Ovary (tissue), 3 donors: Measurements from ENCODE around the gene ZNF32.

Experiments
- EP300 ChIP-seq: sonication (generic); formaldehyde crosslinking; IDR thresholded peaks from one replicate; pipeline ENCODE4 v1.6.1; 2017; ENCODE audit warnings: antibody characterized with exemption
- POLR2A ChIP-seq: fragments of 450-650 bp; IDR thresholded peaks from one replicate; pipeline ENCODE4 v1.6.1; 2017; ENCODE audit warnings: antibody characterized with exemption, mild to moderate bottlenecking, moderate library complexity
- TF ChIP-seq, protein P1 (sequence below), 3 donors: fragments of 450-650 bp in 2 of 3; fragments of 200-600 bp in 1 of 3; IDR thresholded peaks; one replicate each; pipeline versions ENCODE4 v1.5.1 to v1.8.0; 2016 to 2022; ENCODE audit warnings: antibody characterized with exemption in 3 of 3, mild to moderate bottlenecking in 1 of 3
- donor health status: DM: no; HTN: no; CAD: no.

DNA sequence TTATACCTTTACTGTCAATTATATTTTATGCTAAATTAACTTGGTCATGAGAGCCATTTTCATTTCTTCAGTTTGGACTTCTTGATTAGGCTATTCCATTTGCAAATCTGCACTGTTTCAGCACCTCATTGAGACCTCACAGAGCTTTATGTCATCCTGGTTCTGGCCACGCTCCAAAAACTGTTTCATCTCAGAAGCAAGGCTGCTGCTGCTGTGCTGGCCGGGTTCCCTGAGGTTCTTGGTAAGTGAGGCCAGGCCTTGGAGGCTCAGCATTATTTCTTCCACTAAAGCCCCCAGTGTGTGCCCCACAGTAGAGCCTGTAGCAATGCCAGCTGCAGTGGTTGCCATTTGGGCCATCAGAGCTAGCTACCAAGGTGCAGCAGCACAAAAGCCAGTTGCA is 50.2 kb downstream of the ZNF32 start:
- TF ChIP-seq, protein P1, sequence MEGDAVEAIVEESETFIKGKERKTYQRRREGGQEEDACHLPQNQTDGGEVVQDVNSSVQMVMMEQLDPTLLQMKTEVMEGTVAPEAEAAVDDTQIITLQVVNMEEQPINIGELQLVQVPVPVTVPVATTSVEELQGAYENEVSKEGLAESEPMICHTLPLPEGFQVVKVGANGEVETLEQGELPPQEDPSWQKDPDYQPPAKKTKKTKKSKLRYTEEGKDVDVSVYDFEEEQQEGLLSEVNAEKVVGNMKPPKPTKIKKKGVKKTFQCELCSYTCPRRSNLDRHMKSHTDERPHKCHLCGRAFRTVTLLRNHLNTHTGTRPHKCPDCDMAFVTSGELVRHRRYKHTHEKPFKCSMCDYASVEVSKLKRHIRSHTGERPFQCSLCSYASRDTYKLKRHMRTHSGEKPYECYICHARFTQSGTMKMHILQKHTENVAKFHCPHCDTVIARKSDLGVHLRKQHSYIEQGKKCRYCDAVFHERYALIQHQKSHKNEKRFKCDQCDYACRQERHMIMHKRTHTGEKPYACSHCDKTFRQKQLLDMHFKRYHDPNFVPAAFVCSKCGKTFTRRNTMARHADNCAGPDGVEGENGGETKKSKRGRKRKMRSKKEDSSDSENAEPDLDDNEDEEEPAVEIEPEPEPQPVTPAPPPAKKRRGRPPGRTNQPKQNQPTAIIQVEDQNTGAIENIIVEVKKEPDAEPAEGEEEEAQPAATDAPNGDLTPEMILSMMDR (IDR thresholded peaks at IDR 0.05) = no peak
- TF ChIP-seq EP300 = no peak
- no peak for TF ChIP-seq POLR2A
